Upper lobe of right lung (tissue), 1 donor: ENCODE measurements around the gene SMOC2. TPM values are rescaled to one million over a fixed set of nuclear protein-coding genes. Genes with fewer than 3 reads are reported as not detected.

ENCODE experiments used
- ATAC-seq: fragments of 200-7000 bp; cut with Tn5 transposase; one replicate; pipeline ENCODE4 v1.9.1; 2020; ENCODE audit warnings: mild to moderate bottlenecking, moderate library complexity
- DNase-seq: peaks from one replicate; pipeline ENCODE4 v3.0.0-alpha.2; 2020
- H3K27ac ChIP-seq: fragments of 200-600 bp; one replicate; pipeline ENCODE4 v1.8.0; 2022
- H3K27me3 ChIP-seq: fragments of 200-600 bp; one replicate; pipeline ENCODE4 v1.8.0; 2022; ENCODE audit warnings: mild to moderate bottlenecking
- H3K36me3 ChIP-seq: fragments of 200-600 bp; one replicate; pipeline ENCODE4 v1.8.0; 2022
- H3K4me1 ChIP-seq: fragments of 200-600 bp; one replicate; pipeline ENCODE4 v1.8.0; 2022
- H3K4me3 ChIP-seq: fragments of 200-600 bp; one replicate; pipeline ENCODE4 v1.8.0; 2022; ENCODE audit warnings: mild to moderate bottlenecking
- H3K9me3 ChIP-seq: fragments of 200-600 bp; one replicate; pipeline ENCODE4 v1.8.0; 2022
- intact Hi-C: fragments of 100-400 bp; cut with DNase I; formaldehyde crosslinking; loops from one replicate; pipeline ENCODE4 v1.11.0; 2022
- total RNA-seq: library from RNA; stranded (reverse); fragmentation: NEBNext Ultra II Directional; extraction: Animal tissue kit (Norgen Biotek cat#: 25700); gene quantifications from one replicate; pipeline ENCODE4 v1.2.1, GENCODE V29; 2021
- TF ChIP-seq, protein P1 (sequence below): fragments of 200-600 bp; IDR thresholded peaks from one replicate; pipeline ENCODE4 v1.8.0; 2022; ENCODE audit warnings: antibody characterized with exemption
- donor health status: DM: no; HTN: yes; CAD: no; lungs with severe emphysema.

The SMOC2 gene
- total RNA-seq, 1 donor from 2014 or later: 33.1 TPM

- no peaks in the 10 kb centered on the region for H3K36me3 ChIP-seq
- no peaks in the 10 kb centered on the region for H3K4me1 ChIP-seq
- ATAC-seq (no peak), DNase-seq (no peak)
- no peak overlapping the region for H3K27ac ChIP-seq
- intact Hi-C loops: no loop called here
- no peaks in the 10 kb centered on the region for H3K9me3 ChIP-seq
- peaks cover 18% of the 10 kb centered on the region for H3K27me3 ChIP-seq
- H3K4me3 ChIP-seq: no peak overlapping the region
- TF ChIP-seq, protein P1, sequence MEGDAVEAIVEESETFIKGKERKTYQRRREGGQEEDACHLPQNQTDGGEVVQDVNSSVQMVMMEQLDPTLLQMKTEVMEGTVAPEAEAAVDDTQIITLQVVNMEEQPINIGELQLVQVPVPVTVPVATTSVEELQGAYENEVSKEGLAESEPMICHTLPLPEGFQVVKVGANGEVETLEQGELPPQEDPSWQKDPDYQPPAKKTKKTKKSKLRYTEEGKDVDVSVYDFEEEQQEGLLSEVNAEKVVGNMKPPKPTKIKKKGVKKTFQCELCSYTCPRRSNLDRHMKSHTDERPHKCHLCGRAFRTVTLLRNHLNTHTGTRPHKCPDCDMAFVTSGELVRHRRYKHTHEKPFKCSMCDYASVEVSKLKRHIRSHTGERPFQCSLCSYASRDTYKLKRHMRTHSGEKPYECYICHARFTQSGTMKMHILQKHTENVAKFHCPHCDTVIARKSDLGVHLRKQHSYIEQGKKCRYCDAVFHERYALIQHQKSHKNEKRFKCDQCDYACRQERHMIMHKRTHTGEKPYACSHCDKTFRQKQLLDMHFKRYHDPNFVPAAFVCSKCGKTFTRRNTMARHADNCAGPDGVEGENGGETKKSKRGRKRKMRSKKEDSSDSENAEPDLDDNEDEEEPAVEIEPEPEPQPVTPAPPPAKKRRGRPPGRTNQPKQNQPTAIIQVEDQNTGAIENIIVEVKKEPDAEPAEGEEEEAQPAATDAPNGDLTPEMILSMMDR: no peak
Observed at GRCh38 chr6:168716581-168716980, 275.6 kb downstream of the SMOC2 start.

DNA sequence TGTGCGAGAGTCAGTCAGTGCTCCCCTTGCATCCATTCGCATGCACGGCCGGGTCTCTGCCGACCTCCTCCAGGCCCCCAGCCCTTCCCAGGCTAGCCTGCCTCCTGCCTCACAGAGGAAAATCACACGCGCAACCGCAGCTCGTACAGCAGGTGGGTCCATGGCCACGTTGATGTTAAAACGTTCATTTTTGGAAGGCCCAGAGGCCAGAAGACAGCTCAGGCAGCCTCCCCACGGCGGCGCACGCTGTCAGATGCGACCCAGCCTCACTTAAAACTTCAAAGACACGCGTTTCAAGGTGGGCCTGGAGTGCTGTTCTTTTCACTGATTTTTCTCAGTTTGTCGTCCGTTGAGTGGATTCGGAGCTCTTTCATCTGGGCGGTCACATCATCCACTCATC is 276.5 kb downstream of the SMOC2 start:
- Histone ChIP-seq H3K36me3 (no peaks in the 10 kb centered on the region), H3K4me3 (no peak overlapping the region), H3K27ac (no peak overlapping the region), H3K9me3 (no peaks in the 10 kb centered on the region), H3K4me1 (no peaks in the 10 kb centered on the region), H3K27me3 (peaks cover 9% of the 10 kb centered on the region)
- TF ChIP-seq, protein P1: no peak
- DNase-seq: no peak
- ATAC-seq: no peak
- intact Hi-C loops: no loop called here

Other genes with a start within 250 kb of the SMOC2 start
- 2.5 TPM for gene DACT2, start 121.4 kb upstream of the SMOC2 start, total RNA-seq